HepG2 (cell line): ENCODE results near the gene CSF1R. TPM values are rescaled to one million over a fixed set of nuclear protein-coding genes. Genes with fewer than 3 reads are reported as not detected.
A peak's percentile ranks its signal among the peaks of the same experiment; 100 is the strongest.

Source experiments
- ASH2L ChIP-seq: fragments of 300-600, 200-600 bp; sonication (generic); IDR thresholded peaks from 2 replicates; pipeline ENCODE4 v1.7.0; 2017; ENCODE audit warnings: low read depth, mild to moderate bottlenecking, moderate library complexity, mixed read lengths, low read length; ENCODE audit not compliant: insufficient read length
- CC2D1A ChIP-seq: sonication (generic); formaldehyde crosslinking; IDR thresholded peaks from 2 replicates; pipeline ENCODE4 v1.8.1; 2023; ENCODE audit warnings: mild to moderate bottlenecking, missing genetic modification reagents
- CHCHD3 ChIP-seq: sonication (generic); formaldehyde crosslinking; IDR thresholded peaks from 2 replicates; pipeline ENCODE4 v1.8.0; 2022; ENCODE audit warnings: mild to moderate bottlenecking, missing genetic modification reagents, moderate library complexity
- MLXIP ChIP-seq: sonication (generic); formaldehyde crosslinking; IDR thresholded peaks from 2 replicates; pipeline ENCODE4 v1.9.0; 2021; ENCODE audit warnings: missing genetic modification reagents, borderline replicate concordance
- MZF1 ChIP-seq: sonication (generic); formaldehyde crosslinking; IDR thresholded peaks from 2 replicates; pipeline ENCODE4 v1.8.1; 2023; ENCODE audit warnings: mild to moderate bottlenecking, missing genetic modification reagents, borderline replicate concordance
- NFRKB ChIP-seq: fragments of 450-650 bp; IDR thresholded peaks from 2 replicates; pipeline ENCODE4 v1.6.1; 2017
- PPARG ChIP-seq: conservative IDR thresholded peaks from 2 replicates; pipeline ENCODE4 v1.6.1; 2016; ENCODE audit warnings: missing biosample characterization, missing genetic modification reagents
- RBM22 ChIP-seq: fragments of 200-400 bp; formaldehyde crosslinking; optimal IDR thresholded peaks from 2 replicates; pipeline ENCODE3; 2017; ENCODE audit warnings: mild to moderate bottlenecking, low read length, moderate library complexity
- SP1 ChIP-seq, 2 experiments: fragments of 450-650 bp in 1 of 2; sonication (generic) in 1 of 2; formaldehyde crosslinking in 1 of 2; IDR thresholded peaks; 2 replicates each; pipeline versions ENCODE4 v1.4.0 to v1.6.1; 2016 to 2020; ENCODE audit warnings: missing genetic modification reagents in 1 of 2
- SP4 ChIP-seq: sonication (generic); formaldehyde crosslinking; IDR thresholded peaks from 2 replicates; pipeline ENCODE4 v1.8.1; 2023; ENCODE audit warnings: mild to moderate bottlenecking, missing genetic modification reagents
- ZFP36 ChIP-seq: fragments of 150-350 bp; IDR thresholded peaks from 2 replicates; pipeline ENCODE4 v1.6.1; 2018; ENCODE audit warnings: borderline replicate concordance, low read length, low read depth; ENCODE audit not compliant: partially characterized antibody
- ZFY ChIP-seq: sonication (generic); formaldehyde crosslinking; IDR thresholded peaks from 2 replicates; pipeline ENCODE4 v1.4.0; 2020; ENCODE audit warnings: missing genetic modification reagents
- ZNF124 ChIP-seq: sonication (generic); formaldehyde crosslinking; IDR thresholded peaks from 2 replicates; pipeline ENCODE4 v1.4.0; 2020; ENCODE audit warnings: missing genetic modification reagents
- ZNF224 ChIP-seq: sonication (generic); formaldehyde crosslinking; IDR thresholded peaks from 2 replicates; pipeline ENCODE4 v1.5.0; 2020; ENCODE audit warnings: mild to moderate bottlenecking, missing genetic modification reagents
- ZNF609 ChIP-seq: sonication (generic); formaldehyde crosslinking; IDR thresholded peaks from 2 replicates; pipeline ENCODE4 v1.4.0; 2020; ENCODE audit warnings: mild to moderate bottlenecking, missing genetic modification reagents, borderline replicate concordance
- ZNF629 ChIP-seq: sonication (generic); formaldehyde crosslinking; conservative IDR thresholded peaks from 2 replicates; pipeline ENCODE4 v1.5.0; 2020; ENCODE audit warnings: missing genetic modification reagents
- ZNF639 ChIP-seq: conservative IDR thresholded peaks from 2 replicates; pipeline ENCODE4 v1.6.1; 2018; ENCODE audit warnings: missing genetic modification reagents
- ZNF737 ChIP-seq: sonication (generic); formaldehyde crosslinking; IDR thresholded peaks from 2 replicates; pipeline ENCODE4 v1.5.0; 2020; ENCODE audit warnings: missing genetic modification reagents, mild to moderate bottlenecking, borderline replicate concordance
- ZSCAN31 ChIP-seq: sonication (generic); formaldehyde crosslinking; IDR thresholded peaks from 2 replicates; pipeline ENCODE4 v1.5.0; 2020; ENCODE audit warnings: low read depth, mild to moderate bottlenecking, missing genetic modification reagents
- polyA plus RNA-seq, 8 experiments: library from polyadenylated mRNA; depleted of rRNA in 3 of 8; stranded (reverse) in 7 of 8; unstranded in 1 of 8; fragments of >200 nt; fragmentation: Illumina TruSeq in 4 of 8; extraction: Trizol in 4 of 8; gene quantifications; 2 replicates each; pipeline versions ENCODE4 v1.2.1 to v1.2.3, GENCODE V29; 2011 to 2016; ENCODE audit warnings: low read depth in 4 of 8, missing spikeins in 1 of 8, mixed read lengths in 1 of 8; ENCODE audit not compliant: insufficient read depth in 1 of 8
- total RNA-seq, 5 experiments: library from RNA; depleted of rRNA; stranded (reverse); fragments of >200 nt; fragmentation: Illumina TruSeq; extraction: Trizol; gene quantifications; 2 replicates each; pipeline ENCODE4 v1.2.3, GENCODE V29; 2016; ENCODE audit warnings: low read depth in 1 of 5

CSF1R gene
- total and polyA plus RNA-seq, 2 of the 13 experiments (the other 11 are each of a cell fraction or from before 2014, with no cell fraction given), result 0.01 TPM; not detected in 1

- TF ChIP-seq ZNF609 (CRISPR knock-in tag) (no peak), ZNF124 (CRISPR knock-in tag) (peak; percentile 77; the same call in 1 of the 2 replicates), ZFP36 (no peak), RBM22 (no peak), NFRKB (no peak), CHCHD3 (CRISPR knock-in tag) (no peak), ZNF639 (CRISPR knock-in tag) (no peak), ZNF737 (CRISPR knock-in tag) (no peak), PPARG (CRISPR knock-in tag) (no peak), ZNF224 (no peak), MLXIP (CRISPR knock-in tag) (no peak), ZNF629 (CRISPR knock-in tag) (no peak), MZF1 (no peak), SP4 (CRISPR knock-in tag) (no peak), ASH2L (no peak), SP1 (IDR thresholded peaks at IDR 0.05) (no peak), SP1 (CRISPR knock-in tag; IDR thresholded peaks at IDR 0.05) (no peak), ZSCAN31 (CRISPR knock-in tag) (no peak), CC2D1A (CRISPR knock-in tag) (no peak), ZFY (no peak)
Observed at GRCh38 chr5:150129813-150130492, 43.6 kb upstream of the CSF1R start (continued).
